HG03175 (cell line): Measurements from ENCODE around the gene RBM19.

ENCODE experiments used
- ATAC-seq: cut with Tn5 transposase; IDR thresholded peaks from one replicate; pipeline ENCODE4 v1.9.1; 2021; ENCODE audit warnings: mild to moderate bottlenecking, moderate library complexity; ENCODE audit not compliant: unreplicated experiment

The RBM19 gene

DNA sequence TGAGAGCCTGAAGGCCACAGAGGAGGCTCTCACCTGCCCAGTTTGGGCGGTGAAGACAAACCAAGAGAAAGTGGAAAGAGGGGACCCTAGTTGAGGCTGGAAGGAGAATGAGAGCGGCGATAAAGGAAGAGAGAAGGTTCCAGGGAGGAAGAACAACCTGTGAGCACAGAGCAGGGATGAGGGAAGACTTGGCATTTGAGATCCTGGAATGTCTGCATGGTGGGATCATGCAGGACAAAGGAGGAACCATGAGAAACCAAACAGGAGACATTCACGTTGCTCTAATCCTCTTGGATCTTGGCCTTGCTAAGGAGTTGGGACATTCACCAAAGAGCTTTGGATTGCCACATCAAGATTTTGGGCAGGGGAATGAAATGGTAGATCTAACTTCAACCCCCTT, 22.9 kb upstream of the RBM19 start:
- no peak for ATAC-seq

- ATAC-seq = no peak
These were observed 21.9 kb upstream of the RBM19 start for GRCh38 chr12:113988064-113988451.

GRCh38 chr12:113987261-113988063, 21.3 kb upstream of the RBM19 start:
- no peak for ATAC-seq

DNA sequence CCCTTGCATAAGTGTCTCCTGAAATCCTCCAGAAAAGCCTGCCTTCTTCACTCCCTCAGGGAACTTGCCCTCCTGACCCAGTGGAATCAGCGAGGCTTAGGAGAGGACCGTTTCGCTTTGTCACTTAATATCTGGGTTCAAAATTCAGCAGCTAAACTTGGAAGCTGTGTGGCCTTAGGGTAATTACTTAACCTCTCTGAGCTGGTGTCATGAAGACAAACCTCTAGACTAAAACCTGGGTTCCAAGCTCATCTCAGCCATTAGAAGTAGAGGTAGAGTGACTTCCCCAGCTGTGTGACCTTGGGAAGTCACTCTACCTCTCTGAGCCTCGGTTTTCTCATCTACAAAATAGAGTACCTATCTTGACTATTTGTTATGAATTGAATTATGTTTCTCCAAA, 18.3 kb upstream of the RBM19 start:
- ATAC-seq = no peak

DNA sequence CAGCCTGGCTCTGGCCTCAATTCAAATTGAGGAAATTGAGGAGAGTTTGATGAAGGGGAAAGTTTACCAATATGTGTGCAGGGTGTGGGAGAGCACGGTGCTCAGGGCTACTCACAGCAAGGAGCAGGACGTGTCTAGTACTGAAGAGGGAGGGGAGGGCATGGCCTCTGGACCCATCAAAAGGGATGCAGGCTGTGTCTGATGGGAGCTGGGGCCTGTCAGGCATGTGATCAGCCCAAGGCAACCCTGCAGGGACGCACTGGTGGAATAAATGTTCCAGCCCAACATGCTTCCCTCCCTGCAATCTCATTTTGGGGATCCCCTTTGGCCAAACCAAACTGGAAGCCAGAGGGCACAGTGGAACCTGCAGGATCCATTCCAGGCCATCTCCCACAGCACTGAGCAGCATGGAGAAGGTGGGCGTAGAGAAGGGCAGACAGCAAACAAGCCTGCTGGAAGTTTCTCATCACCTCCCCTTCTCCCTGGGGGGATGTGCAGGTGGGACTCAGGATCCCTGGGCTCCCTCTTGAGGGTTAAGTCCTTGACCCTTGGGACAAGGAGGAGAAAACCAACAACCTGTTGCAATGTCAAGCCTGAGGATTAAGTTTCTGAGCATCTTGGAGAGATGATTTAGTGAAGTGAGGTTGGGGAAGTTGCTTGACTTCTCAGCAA, 17.8 kb upstream of the RBM19 start:
- no peak for ATAC-seq

DNA sequence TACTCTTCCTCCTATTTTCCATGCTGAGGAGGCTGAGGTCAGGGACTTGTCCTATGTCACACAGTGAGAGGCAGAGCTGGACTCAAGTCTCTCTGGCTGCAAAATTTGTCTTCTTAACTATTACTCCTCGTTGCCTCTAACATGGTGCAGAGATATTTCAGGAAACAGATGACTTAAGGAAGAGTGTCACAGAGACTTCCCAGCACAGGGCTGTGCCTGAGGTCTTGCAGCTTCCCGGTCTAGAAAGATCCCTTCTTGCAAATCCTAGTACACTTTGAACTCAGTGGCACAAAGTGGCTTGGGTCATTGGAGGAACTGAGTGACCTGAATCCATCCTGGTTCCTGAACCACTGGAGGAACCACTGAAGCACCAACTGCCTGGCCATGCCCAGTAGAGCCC, 17.1 kb upstream of the RBM19 start:
- no peak for ATAC-seq

DNA sequence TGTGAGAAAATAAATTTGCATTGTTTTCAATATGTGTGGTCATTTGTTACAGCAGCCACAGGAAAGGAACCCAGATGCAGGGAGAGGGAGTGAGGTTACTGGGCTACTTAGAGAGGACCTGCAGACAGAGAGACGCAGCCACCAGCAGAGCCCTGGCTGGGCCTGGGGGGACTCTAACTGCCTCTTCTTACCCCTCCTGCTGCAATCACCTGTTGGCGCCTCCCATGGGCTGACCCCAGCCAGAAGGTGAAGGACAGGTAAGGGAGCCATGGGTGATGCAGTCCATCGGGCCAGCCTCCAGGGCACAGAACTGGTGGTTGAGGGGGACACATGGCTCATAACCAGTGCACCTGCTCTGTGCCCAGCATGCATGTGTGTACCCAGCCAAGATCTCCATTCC, 15.8 kb upstream of the RBM19 start:
- ATAC-seq = no peak

DNA sequence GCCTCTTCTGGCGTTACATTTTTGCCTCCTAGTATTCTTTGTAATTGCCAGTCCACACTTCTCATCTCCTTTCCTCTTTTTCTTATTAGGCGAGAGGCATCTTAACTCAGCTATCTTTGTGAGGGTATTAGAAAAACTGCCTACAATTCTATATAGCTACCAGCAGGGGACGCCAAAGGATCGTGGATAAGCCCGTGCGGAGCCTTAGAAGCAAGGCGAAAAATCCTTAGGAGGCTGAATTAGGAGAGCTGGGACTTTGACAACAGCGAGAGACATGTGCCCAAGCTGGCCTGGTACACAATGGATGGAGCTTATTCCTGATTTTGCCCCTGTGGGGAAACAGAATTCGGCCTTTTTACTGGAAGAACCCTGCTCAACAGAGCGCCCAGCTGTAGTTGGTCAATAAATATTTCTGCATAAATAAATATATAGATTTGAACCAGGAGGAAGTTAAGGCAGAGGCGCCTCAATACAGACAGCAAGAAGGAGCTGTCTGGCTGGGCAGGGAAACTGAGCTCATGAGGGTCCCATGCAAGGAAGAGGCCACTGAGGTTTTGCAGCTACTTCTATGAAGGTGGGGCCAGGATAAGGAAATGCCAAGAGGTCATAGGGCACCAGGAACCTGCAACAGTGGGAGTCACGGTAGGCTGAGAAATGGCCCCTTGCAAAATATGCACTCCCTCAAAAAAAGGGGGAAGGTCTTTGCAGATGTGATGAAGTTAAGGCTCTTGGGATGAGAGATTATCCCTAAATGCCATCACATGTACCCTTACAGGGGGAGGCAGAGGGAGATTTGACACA, 14.6 kb upstream of the RBM19 start:
- ATAC-seq = no peak

DNA sequence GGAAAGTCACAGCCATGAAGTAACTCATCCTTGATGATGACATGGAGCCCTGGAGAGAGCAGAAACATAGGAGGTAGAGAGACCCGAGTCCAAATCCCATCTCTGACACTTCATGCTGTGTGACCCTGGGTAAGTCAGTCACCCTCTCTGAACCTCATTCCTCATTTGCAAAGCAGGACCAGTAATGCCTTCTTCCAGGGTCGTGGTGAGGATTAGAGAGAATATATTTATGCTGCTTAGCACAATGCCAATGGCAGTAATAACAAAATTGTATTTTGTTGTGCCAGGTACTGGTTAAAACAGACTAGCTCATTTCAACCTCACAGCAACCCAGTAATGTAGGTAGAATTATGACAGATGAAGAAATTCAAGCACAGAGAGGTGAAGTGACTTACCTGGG, 13.9 kb upstream of the RBM19 start:
- no peak for ATAC-seq

- no peak for ATAC-seq
These were observed 12.0 kb upstream of the RBM19 start for GRCh38 chr12:113978080-113978479.

GRCh38 chr12:113974006-113974405, 7.9 kb upstream of the RBM19 start:
- no peak for ATAC-seq

DNA sequence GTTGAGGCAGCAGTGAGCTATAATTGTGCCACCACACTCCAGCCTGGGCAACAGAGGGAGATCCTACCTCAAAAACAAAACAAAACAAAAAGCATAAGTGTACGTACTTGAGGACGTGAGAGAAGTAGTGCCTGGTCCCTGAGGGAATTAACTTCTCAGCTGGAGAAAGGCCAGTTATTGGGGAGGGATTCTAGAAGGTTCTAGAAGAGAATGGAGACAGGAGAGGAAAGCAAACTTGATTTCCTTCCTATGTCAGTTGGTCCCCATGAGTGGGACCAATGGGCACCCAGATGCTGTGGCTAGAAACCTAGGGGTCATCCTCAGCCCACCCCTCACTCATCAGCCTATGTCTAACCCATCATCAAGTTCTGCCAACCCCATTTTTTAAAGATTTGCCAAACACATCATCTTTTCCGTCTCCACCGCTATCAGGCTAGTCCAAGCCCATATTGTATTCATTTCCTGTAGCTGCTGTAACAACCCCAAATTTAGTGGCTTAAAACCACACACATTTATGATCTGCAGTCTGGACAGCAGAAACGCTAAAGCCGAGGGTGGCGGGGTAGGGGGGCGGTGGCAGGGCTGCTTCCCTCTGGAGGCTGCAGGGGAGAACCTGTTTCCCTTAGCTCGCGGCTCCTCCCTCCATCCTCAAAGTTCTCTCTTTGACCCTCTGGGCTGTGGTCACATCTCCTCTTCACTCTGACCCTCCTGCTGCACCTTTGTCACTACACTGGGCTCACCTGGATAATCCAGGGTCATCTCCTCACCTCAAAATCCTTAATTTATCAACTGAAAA, 7.2 kb upstream of the RBM19 start:
- ATAC-seq = no peak

DNA sequence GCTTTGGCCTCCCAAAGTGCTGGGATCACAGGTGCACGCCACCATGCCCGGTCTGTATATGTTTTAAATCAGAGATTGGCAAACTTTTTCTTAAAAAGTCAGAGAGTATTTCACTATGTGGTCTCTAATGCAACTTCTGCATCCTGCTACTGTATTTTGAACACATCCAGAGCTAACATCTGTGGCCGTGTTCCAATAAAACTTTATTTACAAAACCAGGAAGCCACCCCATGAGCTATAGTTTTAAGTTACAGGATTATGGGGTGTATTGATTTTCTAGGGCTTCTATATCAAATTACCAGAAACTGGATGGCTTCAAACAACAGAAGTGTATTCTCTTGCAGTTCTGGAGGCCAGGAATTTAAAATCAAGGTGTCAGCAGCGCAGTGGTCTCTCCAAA, 5.3 kb upstream of the RBM19 start:
- no peak for ATAC-seq

DNA sequence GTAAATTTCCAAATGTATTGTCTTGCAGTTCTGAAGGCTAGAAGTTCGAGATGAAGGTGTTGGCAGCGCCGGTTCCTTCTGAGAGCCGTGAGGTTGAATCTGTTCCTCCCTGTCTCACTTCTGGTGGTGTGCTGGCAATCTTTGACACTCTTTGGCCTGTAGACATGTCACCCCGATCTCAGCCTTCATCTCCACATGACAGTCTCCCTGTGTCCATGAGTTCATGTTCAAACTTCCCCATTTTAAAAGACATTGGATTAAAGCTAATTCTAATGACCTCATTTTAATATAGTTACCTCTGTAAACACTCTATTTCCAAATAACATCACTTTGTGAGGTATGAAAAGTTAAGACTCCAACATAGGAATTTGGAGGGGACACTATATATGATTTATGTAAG, 4.1 kb upstream of the RBM19 start:
- no peak for ATAC-seq

DNA sequence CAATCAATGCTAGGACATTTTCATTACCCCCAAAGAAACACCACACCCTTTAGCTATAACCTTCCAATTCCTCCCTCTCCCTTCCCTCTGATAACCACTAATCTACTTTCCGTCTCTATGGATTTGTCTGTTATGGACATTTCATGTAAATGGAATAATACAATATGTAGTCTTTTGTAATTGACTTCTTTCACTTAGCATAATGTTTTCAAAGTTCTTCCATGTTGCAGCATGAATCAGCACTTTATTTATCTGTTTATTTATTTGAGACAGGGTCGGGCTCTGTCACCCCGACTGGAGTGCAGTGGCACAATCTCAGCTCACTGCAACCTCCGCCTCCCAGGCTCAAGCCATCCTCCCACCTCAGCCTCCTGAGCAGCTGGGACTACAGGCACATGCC, 1.2 kb upstream of the RBM19 start:
- ATAC-seq = no peak

DNA sequence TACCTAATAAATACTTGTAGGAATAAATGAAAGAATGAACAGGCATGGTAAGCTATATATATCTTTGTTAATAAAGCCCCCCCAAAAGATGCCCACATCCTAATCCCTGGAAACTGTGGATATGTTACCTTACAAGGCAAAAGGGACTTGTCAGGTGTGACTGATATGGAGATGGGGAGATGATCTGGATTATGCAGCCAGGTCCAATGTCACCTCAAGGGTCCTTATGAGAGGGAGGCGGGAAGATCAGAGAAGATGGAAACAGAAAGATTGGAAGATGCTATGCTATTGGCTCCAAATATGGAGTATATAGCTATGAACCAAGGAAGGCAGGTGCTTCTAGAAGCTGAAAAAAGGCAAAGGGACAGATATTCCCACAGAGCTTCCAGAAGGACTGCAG, 3.4 kb downstream of the RBM19 start:
- no peak for ATAC-seq

DNA sequence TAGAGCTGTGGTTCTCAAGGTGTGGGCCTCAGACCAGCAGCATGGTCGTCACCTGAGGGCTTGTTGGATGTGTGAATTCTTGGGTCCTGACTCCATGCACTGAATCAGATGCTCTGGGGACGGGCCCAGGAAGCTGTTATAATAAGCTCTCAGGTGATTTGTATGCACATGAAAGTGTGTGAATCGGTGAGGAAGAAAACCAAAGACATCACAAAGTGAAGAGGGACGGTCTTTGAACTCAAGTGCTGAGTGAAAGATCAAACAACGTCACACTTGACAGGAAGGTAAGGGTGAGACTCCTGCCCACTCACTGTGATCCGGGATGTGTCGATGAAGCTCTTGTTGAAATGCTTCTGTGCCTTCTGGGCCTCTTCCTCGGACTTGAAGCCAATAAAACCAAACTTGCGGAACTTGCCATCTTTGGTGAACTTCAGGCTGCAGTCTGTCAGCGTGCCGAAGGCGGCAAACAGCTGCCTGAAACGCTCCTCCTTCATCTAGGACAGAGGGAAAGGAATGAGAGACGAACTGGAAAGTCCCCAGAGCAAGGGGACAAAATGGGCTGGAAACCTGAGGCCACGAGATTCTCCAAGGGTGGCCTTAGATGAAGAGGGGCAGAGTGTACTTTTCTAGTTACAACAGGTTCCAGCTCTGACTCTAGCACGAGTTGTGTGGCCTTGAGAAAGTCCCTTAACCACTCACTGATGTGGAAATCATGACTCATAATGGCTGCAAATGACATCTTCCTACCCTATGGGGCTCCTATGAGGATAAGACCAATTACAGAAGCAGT, 4.0 kb downstream of the RBM19 start:
- no peak for ATAC-seq

DNA sequence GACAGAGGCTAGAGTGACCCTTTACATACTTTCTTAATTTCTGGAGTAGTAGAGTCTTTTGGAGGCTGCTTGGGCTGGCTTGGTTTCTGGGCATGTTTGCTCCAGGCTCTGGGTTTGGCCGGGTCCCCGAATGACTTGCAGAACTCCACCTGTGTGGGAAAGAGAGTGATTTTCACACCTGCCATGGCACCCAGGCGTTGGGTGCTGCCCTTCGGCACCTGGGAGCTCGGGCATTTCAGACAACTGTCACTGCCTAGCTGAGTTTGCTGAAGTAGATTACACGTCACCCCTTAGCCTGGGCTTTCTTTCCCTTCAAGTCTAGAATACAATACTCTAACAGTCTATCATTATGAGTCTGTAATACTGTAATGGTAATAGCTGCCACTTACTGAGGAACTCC, 6.1 kb downstream of the RBM19 start:
- no peak for ATAC-seq

DNA sequence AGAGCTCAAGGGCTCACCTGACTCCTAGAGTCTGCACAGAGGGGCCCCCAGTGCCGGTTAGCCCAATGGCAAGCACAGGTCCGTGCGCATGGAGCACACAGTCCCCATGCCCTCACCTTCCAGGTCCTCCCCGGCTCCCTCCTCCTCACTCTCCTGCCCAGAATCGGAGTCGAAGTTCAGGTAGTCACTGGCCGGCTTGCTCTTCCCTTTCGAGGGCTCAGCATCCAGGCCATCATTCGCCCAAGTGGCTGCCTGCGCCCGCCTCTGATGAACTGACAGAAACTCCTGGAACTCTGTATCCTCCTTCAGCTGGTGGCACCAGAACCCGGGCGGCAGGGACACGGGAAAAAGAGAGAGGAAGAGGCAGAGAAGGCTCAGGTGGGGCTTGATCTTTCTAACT, 7.0 kb downstream of the RBM19 start:
- ATAC-seq = no peak

DNA sequence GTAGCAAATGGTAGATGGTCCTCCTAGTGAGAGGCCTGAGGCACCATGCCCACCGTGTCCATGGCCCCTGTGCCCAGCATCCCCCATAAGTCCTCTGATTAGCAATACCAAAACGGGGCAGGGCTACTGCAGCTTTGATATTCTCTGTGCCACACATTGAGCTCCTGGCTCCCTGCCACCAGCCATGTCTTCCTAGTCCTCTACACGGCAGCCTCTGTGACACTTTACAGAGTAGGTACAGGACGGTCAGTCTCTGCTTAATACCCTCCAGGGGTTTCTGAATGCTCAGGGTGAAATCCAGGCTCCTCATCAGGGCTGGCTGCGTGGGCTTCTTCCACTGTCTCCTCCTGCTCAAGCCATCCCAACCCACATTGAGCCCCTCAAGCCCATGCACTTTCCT, 8.0 kb downstream of the RBM19 start:
- ATAC-seq = no peak
